SK-N-SH treated with all-trans-retinoic acid at 6 μM for 48 hours (cell line): ENCODE data around the gene MED27.
A peak's percentile ranks its signal among the peaks of the same experiment; 100 is the strongest.

Source experiments
- ATAC-seq: fragments of 200-7000 bp; cut with Tn5 transposase; 3 replicates; pipeline ENCODE4 v1.9.1; 2020; ENCODE audit warnings: mild to moderate bottlenecking, moderate library complexity
- ARNTL ChIP-seq: fragments of 450-650 bp; formaldehyde crosslinking; IDR thresholded peaks from 2 replicates; pipeline ENCODE4 v1.5.0; 2020; ENCODE audit warnings: low read depth, mild to moderate bottlenecking, moderate library complexity, borderline replicate concordance
- BACH2 ChIP-seq: fragments of 250-450 bp; sonication (Bioruptor Pico); IDR thresholded peaks from 2 replicates; pipeline ENCODE4 v1.9.0; 2021; ENCODE audit warnings: mild to moderate bottlenecking, borderline replicate concordance
- CREB5 ChIP-seq: fragments of 250-450 bp; sonication (Bioruptor Pico); IDR thresholded peaks from 2 replicates; pipeline ENCODE4 v1.5.1; 2020; ENCODE audit warnings: low read depth, mild to moderate bottlenecking, moderate library complexity
- CSDC2 ChIP-seq: fragments of 250-450 bp; sonication (Bioruptor Pico); IDR thresholded peaks from 2 replicates; pipeline ENCODE4 v1.5.0; 2020; ENCODE audit warnings: mild to moderate bottlenecking, moderate library complexity
- ESRRG ChIP-seq: fragments of 250-450 bp; sonication (Bioruptor Pico); IDR thresholded peaks from 2 replicates; pipeline ENCODE4 v1.6.1; 2021; ENCODE audit warnings: mild to moderate bottlenecking
- ISL1 ChIP-seq: fragments of 250-450 bp; sonication (Bioruptor Pico); IDR thresholded peaks from 2 replicates; pipeline ENCODE4 v2.1.2; 2022; ENCODE audit warnings: mild to moderate bottlenecking, moderate library complexity
- OSR1 ChIP-seq: fragments of 250-450 bp; sonication (Bioruptor Pico); IDR thresholded peaks from 2 replicates; pipeline ENCODE4 v1.8.0; 2022; ENCODE audit warnings: moderate library complexity, mild to moderate bottlenecking, inconsistent platforms
- RARB ChIP-seq: fragments of 250-450 bp; sonication (Bioruptor Pico); IDR thresholded peaks from 2 replicates; pipeline ENCODE4 v1.8.0; 2021; ENCODE audit warnings: mild to moderate bottlenecking, moderate library complexity
- SNAI2 ChIP-seq: fragments of 250-450 bp; sonication (Bioruptor Pico); IDR thresholded peaks from 2 replicates; pipeline ENCODE4 v1.5.0; 2020; ENCODE audit warnings: mild to moderate bottlenecking, moderate library complexity
- TCF4 ChIP-seq: fragments of 250-450 bp; sonication (Bioruptor Pico); IDR thresholded peaks from 2 replicates; pipeline ENCODE4 v1.8.0; 2021; ENCODE audit warnings: mild to moderate bottlenecking, moderate library complexity, borderline replicate concordance
- TOX ChIP-seq: fragments of 250-450 bp; sonication (Bioruptor Pico); IDR thresholded peaks from 2 replicates; pipeline ENCODE4 v1.8.0; 2021; ENCODE audit warnings: mild to moderate bottlenecking, moderate library complexity, borderline replicate concordance
- ZC3H10 ChIP-seq: fragments of 250-450 bp; sonication (Bioruptor Pico); IDR thresholded peaks from 2 replicates; pipeline ENCODE4 v1.5.1; 2021; ENCODE audit warnings: mild to moderate bottlenecking, moderate library complexity
- ZFP3 ChIP-seq: fragments of 250-450 bp; sonication (Bioruptor Pico); IDR thresholded peaks from 2 replicates; pipeline ENCODE4 v1.5.0; 2020; ENCODE audit warnings: mild to moderate bottlenecking, moderate library complexity
- ZFP30 ChIP-seq: fragments of 450-650 bp; formaldehyde crosslinking; IDR thresholded peaks from 2 replicates; pipeline ENCODE4 v1.5.0; 2022; ENCODE audit warnings: mild to moderate bottlenecking, moderate library complexity
- ZNF565 ChIP-seq: fragments of 450-650 bp; formaldehyde crosslinking; conservative IDR thresholded peaks from 2 replicates; pipeline ENCODE4 v1.5.0; 2020; ENCODE audit warnings: low read depth, mild to moderate bottlenecking, moderate library complexity
- ZNF70 ChIP-seq: fragments of 450-650 bp; formaldehyde crosslinking; IDR thresholded peaks from 2 replicates; pipeline ENCODE4 v1.5.0; 2020; ENCODE audit warnings: mild to moderate bottlenecking, moderate library complexity
- TF ChIP-seq, protein P1 (sequence below): fragments of 250-450 bp; sonication (Bioruptor Pico); IDR thresholded peaks from 2 replicates; pipeline ENCODE4 v1.5.0; 2020; ENCODE audit warnings: mild to moderate bottlenecking, moderate library complexity
- TF ChIP-seq, protein P2 (sequence below): fragments of 250-450 bp; sonication (Bioruptor Pico); IDR thresholded peaks from 2 replicates; pipeline ENCODE4 v1.8.0; 2021; ENCODE audit warnings: low read depth, mild to moderate bottlenecking, moderate library complexity, borderline replicate concordance
- TF ChIP-seq, protein P3 (sequence below): fragments of 250-450 bp; sonication (Bioruptor Pico); IDR thresholded peaks from 2 replicates; pipeline ENCODE4 v1.5.1; 2021; ENCODE audit warnings: mild to moderate bottlenecking, moderate library complexity

MED27 gene

DNA sequence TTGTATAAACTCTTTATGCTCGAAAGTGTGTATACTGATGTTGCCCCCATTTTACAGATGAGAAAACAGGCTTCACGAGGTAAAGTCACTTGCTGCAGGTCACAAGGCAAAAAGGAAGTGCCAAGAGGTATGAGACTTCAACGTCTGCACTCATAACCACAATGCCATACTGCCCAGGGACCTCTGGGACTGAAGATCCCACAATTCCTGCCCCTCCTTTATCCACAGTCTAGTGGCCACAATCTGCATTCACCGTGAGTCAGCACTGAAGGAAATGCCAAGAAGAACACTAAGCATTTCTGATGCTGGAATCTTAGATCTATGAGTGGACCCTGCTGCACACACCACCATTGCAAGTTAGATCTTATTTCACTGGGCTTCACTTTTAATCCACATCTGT is 37.3 kb downstream of the MED27 start (continued):
- TF ChIP-seq, protein P1, sequence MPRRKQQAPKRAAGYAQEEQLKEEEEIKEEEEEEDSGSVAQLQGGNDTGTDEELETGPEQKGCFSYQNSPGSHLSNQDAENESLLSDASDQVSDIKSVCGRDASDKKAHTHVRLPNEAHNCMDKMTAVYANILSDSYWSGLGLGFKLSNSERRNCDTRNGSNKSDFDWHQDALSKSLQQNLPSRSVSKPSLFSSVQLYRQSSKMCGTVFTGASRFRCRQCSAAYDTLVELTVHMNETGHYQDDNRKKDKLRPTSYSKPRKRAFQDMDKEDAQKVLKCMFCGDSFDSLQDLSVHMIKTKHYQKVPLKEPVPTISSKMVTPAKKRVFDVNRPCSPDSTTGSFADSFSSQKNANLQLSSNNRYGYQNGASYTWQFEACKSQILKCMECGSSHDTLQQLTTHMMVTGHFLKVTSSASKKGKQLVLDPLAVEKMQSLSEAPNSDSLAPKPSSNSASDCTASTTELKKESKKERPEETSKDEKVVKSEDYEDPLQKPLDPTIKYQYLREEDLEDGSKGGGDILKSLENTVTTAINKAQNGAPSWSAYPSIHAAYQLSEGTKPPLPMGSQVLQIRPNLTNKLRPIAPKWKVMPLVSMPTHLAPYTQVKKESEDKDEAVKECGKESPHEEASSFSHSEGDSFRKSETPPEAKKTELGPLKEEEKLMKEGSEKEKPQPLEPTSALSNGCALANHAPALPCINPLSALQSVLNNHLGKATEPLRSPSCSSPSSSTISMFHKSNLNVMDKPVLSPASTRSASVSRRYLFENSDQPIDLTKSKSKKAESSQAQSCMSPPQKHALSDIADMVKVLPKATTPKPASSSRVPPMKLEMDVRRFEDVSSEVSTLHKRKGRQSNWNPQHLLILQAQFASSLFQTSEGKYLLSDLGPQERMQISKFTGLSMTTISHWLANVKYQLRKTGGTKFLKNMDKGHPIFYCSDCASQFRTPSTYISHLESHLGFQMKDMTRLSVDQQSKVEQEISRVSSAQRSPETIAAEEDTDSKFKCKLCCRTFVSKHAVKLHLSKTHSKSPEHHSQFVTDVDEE, result no peak
- TF ChIP-seq BACH2 (CRISPR knock-in tag) (no peak), ARNTL (CRISPR knock-in tag) (no peak)
- TF ChIP-seq, protein P2, sequence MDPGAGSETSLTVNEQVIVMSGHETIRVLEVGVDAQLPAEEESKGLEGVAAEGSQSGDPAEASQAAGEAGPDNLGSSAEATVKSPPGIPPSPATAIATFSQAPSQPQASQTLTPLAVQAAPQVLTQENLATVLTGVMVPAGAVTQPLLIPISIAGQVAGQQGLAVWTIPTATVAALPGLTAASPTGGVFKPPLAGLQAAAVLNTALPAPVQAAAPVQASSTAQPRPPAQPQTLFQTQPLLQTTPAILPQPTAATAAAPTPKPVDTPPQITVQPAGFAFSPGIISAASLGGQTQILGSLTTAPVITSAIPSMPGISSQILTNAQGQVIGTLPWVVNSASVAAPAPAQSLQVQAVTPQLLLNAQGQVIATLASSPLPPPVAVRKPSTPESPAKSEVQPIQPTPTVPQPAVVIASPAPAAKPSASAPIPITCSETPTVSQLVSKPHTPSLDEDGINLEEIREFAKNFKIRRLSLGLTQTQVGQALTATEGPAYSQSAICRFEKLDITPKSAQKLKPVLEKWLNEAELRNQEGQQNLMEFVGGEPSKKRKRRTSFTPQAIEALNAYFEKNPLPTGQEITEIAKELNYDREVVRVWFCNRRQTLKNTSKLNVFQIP (CRISPR knock-in tag), result no peak

DNA sequence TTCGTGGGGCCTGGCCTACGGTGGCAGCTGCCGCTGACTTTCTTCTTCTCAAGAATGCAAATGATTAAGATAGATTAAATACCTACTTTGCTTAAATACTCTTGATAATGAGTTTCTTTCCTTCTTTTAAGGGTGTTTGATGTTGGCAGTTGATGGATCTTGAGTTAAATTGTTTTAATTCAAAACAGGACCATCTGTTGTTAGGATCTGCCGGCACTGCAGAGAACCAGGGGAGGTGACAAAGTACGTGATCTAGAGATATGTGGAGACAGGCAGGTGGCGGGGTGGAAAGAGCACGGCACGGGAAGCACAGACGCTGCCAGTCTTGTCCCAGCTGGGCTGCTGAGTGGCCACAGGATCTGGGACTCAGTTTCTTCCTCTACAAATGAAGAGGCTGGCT is 37.9 kb downstream of the MED27 start:
- TF ChIP-seq TCF4 (CRISPR knock-in tag), result peak; percentile 58; the same call in 1 of the 2 replicates
- TF ChIP-seq ESRRG (CRISPR knock-in tag), result no peak
- TF ChIP-seq CSDC2 (CRISPR knock-in tag), result no peak
- ATAC-seq, result peak; percentile 13

DNA sequence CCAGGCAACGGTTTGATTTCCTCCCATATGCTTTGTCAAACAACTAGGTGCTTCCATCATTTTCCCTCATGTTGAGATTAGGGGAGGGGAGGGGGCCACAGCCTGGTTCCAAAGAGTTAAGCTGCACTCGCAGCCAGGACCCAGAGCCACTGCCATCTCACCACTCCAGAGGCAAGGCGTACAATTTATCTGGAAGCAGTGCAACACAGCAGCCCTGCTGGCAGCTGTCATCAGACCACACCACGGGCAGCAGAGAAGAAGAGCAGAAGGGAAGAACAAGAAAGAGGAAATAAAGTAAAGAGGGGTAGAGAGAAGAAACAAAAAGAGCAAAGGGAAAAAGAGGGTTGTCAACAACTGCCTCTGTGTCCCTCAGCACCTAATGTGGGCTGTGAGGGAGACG is 38.9 kb downstream of the MED27 start:
- no peak for TF ChIP-seq OSR1 (CRISPR knock-in tag)
- no peak for TF ChIP-seq ZNF565
- TF ChIP-seq, protein P1, result no peak
- TF ChIP-seq CREB5 (CRISPR knock-in tag), result no peak
- TF ChIP-seq TOX (CRISPR knock-in tag), result no peak
- TF ChIP-seq RARB (CRISPR knock-in tag), result no peak
- TF ChIP-seq ZFP30 (CRISPR knock-in tag), result no peak
- TF ChIP-seq ZNF70 (CRISPR knock-in tag), result no peak
- no peak for TF ChIP-seq ZFP3
- no peak for TF ChIP-seq ZC3H10 (CRISPR knock-in tag)
- TF ChIP-seq ISL1, result no peak
- no peak for TF ChIP-seq TCF4 (CRISPR knock-in tag)
- TF ChIP-seq, all 23 proteins: peak for 0
- ATAC-seq, result no peak

DNA sequence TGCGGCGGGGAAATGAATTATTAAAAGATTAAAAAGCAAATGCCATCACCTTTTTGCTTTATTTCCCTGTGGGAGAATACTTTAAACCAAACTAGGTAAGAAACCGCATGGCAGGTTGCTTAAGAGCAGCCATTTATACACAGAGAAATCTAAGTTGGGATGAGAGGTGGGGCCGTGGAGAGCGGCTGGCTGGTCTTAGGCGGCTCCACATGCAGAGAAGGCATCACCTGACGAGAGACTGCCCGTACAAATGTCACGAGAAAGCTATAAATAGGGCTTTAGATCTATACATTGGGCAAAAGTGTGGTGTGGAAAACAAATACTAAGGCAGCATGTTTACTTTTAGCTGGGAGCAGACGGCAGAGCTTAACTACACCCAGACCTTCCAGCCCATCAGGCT is 39.4 kb downstream of the MED27 start:
- no peak for ATAC-seq
- TF ChIP-seq ARNTL (CRISPR knock-in tag), result no peak
- TF ChIP-seq, protein P3, sequence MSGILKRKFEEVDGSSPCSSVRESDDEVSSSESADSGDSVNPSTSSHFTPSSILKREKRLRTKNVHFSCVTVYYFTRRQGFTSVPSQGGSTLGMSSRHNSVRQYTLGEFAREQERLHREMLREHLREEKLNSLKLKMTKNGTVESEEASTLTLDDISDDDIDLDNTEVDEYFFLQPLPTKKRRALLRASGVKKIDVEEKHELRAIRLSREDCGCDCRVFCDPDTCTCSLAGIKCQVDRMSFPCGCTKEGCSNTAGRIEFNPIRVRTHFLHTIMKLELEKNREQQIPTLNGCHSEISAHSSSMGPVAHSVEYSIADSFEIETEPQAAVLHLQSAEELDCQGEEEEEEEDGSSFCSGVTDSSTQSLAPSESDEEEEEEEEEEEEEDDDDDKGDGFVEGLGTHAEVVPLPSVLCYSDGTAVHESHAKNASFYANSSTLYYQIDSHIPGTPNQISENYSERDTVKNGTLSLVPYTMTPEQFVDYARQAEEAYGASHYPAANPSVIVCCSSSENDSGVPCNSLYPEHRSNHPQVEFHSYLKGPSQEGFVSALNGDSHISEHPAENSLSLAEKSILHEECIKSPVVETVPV, result no peak
- TF ChIP-seq TOX (CRISPR knock-in tag), result no peak
- TF ChIP-seq SNAI2 (CRISPR knock-in tag), result no peak
